ENCODE data around the gene MYH15.

GRCh38 chr3:108409800-108410178, 100.6 kb downstream of the MYH15 start:
- no peak for TF ChIP-seq CTCF (IDR thresholded peaks at IDR 0.05)
- no peak for TF ChIP-seq POLR2A (IDR thresholded peaks at IDR 0.05)

Measured in tibial nerve (tissue), 3 donors.